Loucy (cell line): ENCODE results near the gene MXD3.

Experiments used
- CTCF ChIP-seq: fragments of 200-600 bp; sonication (generic); conservative IDR thresholded peaks from 2 replicates; pipeline ENCODE4 v1.5.1; 2014; ENCODE audit warnings: mild to moderate bottlenecking, antibody characterized with exemption, low read length
- EZH2phosphoT487 ChIP-seq: fragments of 200-600 bp; IDR thresholded peaks from 2 replicates; pipeline ENCODE4 v1.6.1; 2018; ENCODE audit warnings: antibody characterized with exemption, mild to moderate bottlenecking, moderate library complexity, borderline replicate concordance

- TF ChIP-seq CTCF = no peak
- no peak for TF ChIP-seq EZH2phosphoT487
These were observed 19.5 kb upstream of the MXD3 start for GRCh38 chr5:177330991-177331842.
